GM12878 (cell line): ENCODE results near the gene CAPN1. TPM values are rescaled to one million over a fixed set of nuclear protein-coding genes. Genes with fewer than 3 reads are reported as not detected.

Experiments used
- ATAC-seq: fragments of 200-7000 bp; cut with Tn5 transposase; 3 replicates; pipeline ENCODE4 v1.9.1; 2020; ENCODE audit warnings: mild to moderate bottlenecking, moderate library complexity
- BruUV-seq: library from RNA; stranded (reverse); fragments of 400-500 nt; replicated peaks from 2 replicates; lab custom pipeline; 2021; lab: Mats Ljungman, UMichigan
- CTCF ChIA-PET: fragments of 300-600 bp; sonication (Branson Sonifier 250); formaldehyde crosslinking; extraction: SDS; loops from one replicate; lab custom pipeline; 2021; ENCODE audit warnings: inconsistent platforms; lab: Yijun Ruan, JAX
- POLR2A ChIA-PET: fragments of 350-600 bp; formaldehyde crosslinking; extraction: SDS; loops from one replicate; lab custom pipeline; 2021; ENCODE audit warnings: inconsistent platforms; lab: Charles Lee
- RAD21 ChIA-PET: fragments of 300-600 bp; sonication (Branson Sonifier 250); formaldehyde crosslinking; loops from one replicate; lab custom pipeline; 2023; ENCODE audit warnings: antibody characterized with exemption; ENCODE audit not compliant: unreplicated experiment; lab: Charles Lee
- SMC1A ChIA-PET: fragments of 300-600 bp; sonication (Branson Sonifier 250); formaldehyde crosslinking; loops from one replicate; lab custom pipeline; 2023; ENCODE audit not compliant: unreplicated experiment, uncharacterized antibody; lab: Charles Lee
- DNase-seq: peaks from one replicate; pipeline ENCODE4 v3.0.0-alpha.2; 2011; ENCODE audit warnings: low read depth, low spot score
- FAIRE-seq: peaks from 3 replicates; lab custom pipeline; 2011; peaks lifted over from hg19 to GRCh38; lab: Jason Lieb, UNC
- H2AFZ ChIP-seq: 2 replicates; pipeline ENCODE4 v1.6.0; 2011; ENCODE audit warnings: low read depth, low read length, control low read depth; ENCODE audit not compliant: control insufficient read depth
- H3K27ac ChIP-seq: 2 replicates; pipeline ENCODE4 v1.5.1; 2011; ENCODE audit warnings: control low read depth; ENCODE audit not compliant: control insufficient read depth, insufficient read depth
- H3K27me3 ChIP-seq, 2 experiments: replicated peaks in 1 of 2; 2 replicates each; pipeline versions ENCODE4 v1.6.0 to v1.6.1; 2011; ENCODE audit warnings: low read length in 1 of 2; ENCODE audit not compliant: control insufficient read depth in 2 of 2, insufficient read depth in 2 of 2
- H3K36me3 ChIP-seq, 2 experiments: 2 replicates each; pipeline ENCODE4 v1.5.1; 2011; ENCODE audit warnings: low read length in 1 of 2; ENCODE audit not compliant: control insufficient read depth in 2 of 2, insufficient read depth in 2 of 2
- H3K4me1 ChIP-seq: 2 replicates; pipeline ENCODE4 v1.6.1; 2011; ENCODE audit warnings: mild to moderate bottlenecking, low read length, moderate library complexity, mixed read lengths; ENCODE audit not compliant: control insufficient read depth, insufficient read depth
- H3K4me2 ChIP-seq: 2 replicates; pipeline ENCODE4 v1.6.0; 2011; ENCODE audit warnings: control low read depth; ENCODE audit not compliant: control insufficient read depth, insufficient read depth
- H3K4me3 ChIP-seq: fragments of 200-600 bp; sonication (generic); 2 replicates; pipeline ENCODE4 v1.5.1; 2016
- H3K79me2 ChIP-seq: 2 replicates; pipeline ENCODE4 v1.6.0; 2011; ENCODE audit warnings: low read length; ENCODE audit not compliant: control insufficient read depth, insufficient read depth
- H3K9ac ChIP-seq: 2 replicates; pipeline ENCODE4 v1.8.0; 2011; ENCODE audit warnings: low read length, control low read depth, mixed read lengths; ENCODE audit not compliant: control insufficient read depth, insufficient read depth
- H3K9me3 ChIP-seq: replicated peaks from 3 replicates; pipeline ENCODE4 v1.5.1; 2011; ENCODE audit warnings: mild to moderate bottlenecking, low read length; ENCODE audit not compliant: control insufficient read depth, insufficient read depth
- H4K20me1 ChIP-seq: 2 replicates; pipeline ENCODE4 v1.6.0; 2011; ENCODE audit not compliant: control insufficient read depth, insufficient read depth
- ASH2L ChIP-seq: fragments of 300-600, 200-600 bp; sonication (generic); IDR thresholded peaks from 2 replicates; pipeline ENCODE4 v1.6.1; 2017; ENCODE audit warnings: low read depth, mild to moderate bottlenecking, borderline replicate concordance
- EGR1 ChIP-seq, 2 experiments: IDR thresholded peaks; 1 replicate in 1 of 2; 2 replicates in 1 of 2; pipeline ENCODE4 v1.6.1; 2011 to 2012; ENCODE audit warnings: low read depth in 2 of 2, low read length in 2 of 2, borderline replicate concordance in 1 of 2, mild to moderate bottlenecking in 1 of 2, moderate library complexity in 1 of 2
- ESRRA ChIP-seq: IDR thresholded peaks from 2 replicates; pipeline ENCODE4 v1.6.1; 2012; ENCODE audit warnings: mild to moderate bottlenecking, low read length, improper control_type of control experiment
- NFXL1 ChIP-seq: fragments of 450-650 bp; IDR thresholded peaks from 2 replicates; pipeline ENCODE4 v1.6.1; 2017; ENCODE audit warnings: antibody characterized with exemption, mild to moderate bottlenecking, borderline replicate concordance
- NKRF ChIP-seq: fragments of 450-650 bp; conservative IDR thresholded peaks from 2 replicates; pipeline ENCODE4 v1.6.1; 2017; ENCODE audit warnings: mild to moderate bottlenecking, moderate library complexity
- NR2C2 ChIP-seq: IDR thresholded peaks from 2 replicates; pipeline ENCODE4 v1.6.1; 2011; ENCODE audit warnings: borderline replicate concordance, low read depth; ENCODE audit not compliant: control insufficient read depth, insufficient read length
- SUPT20H ChIP-seq: IDR thresholded peaks from 2 replicates; pipeline ENCODE4 v1.6.1; 2011; ENCODE audit warnings: low read depth, mild to moderate bottlenecking, low read length, moderate library complexity, borderline replicate concordance; ENCODE audit not compliant: control insufficient read depth
- ZBED1 ChIP-seq: IDR thresholded peaks from 2 replicates; pipeline ENCODE4 v1.6.1; 2016; ENCODE audit warnings: borderline replicate concordance
- WGBS: methylation state at CpG from one replicate; pipeline ENCODE4 v1.1.6; 2016; ENCODE audit warnings: low lambda C conversion rate; ENCODE audit not compliant: insufficient replicate concordance, insufficient coverage; ENCODE audit errors: missing lambda C conversion rate; 5-methylcytosine and 5-hydroxymethylcytosine counted together
- in situ Hi-C: fragments of 300-500 bp; cut with MboI; formaldehyde crosslinking; loops from 9 replicates; pipeline ENCODE4 v1.14.3; 2018; ENCODE audit warnings: mixed read lengths
- intact Hi-C: fragments of 100-400 bp; cut with micrococcal nuclease; formaldehyde crosslinking; loops from one replicate; pipeline ENCODE4 v1.14.2; 2022; ENCODE audit not compliant: unreplicated experiment
- polyA plus RNA-seq, 11 experiments: library from polyadenylated mRNA; depleted of rRNA in 4 of 11; unstranded in 6 of 11; stranded (reverse) in 5 of 11; fragments of >200 nt; fragmentation: Nextera tagmentation in 4 of 11; fragmentation: Illumina TruSeq in 1 of 11; extraction: Ambion mirVana in 4 of 11; extraction: Trizol in 1 of 11; gene quantifications; 1 replicate in 1 of 11; 2 replicates in 10 of 11; pipeline versions ENCODE4 v1.2.1 to v1.2.3, GENCODE V29; 2011 to 2016; ENCODE audit warnings: inconsistent platforms in 2 of 11, missing spikeins in 2 of 11, low read depth in 1 of 11
- total RNA-seq, 4 experiments: library from RNA; depleted of rRNA in 3 of 4; stranded (reverse); fragments of >200 nt in 3 of 4; fragmentation: Illumina TruSeq in 1 of 4; extraction: Trizol in 1 of 4; gene quantifications; 2 replicates each; pipeline versions ENCODE4 v1.2.1 to v1.2.3, GENCODE V29; 2013 to 2021
- TF ChIP-seq, protein P1 (sequence below): fragments of 450-650 bp; IDR thresholded peaks from 2 replicates; pipeline ENCODE4 v1.6.1; 2017; ENCODE audit warnings: mild to moderate bottlenecking, moderate library complexity
- TF ChIP-seq, protein P2 (sequence below): fragments of 450-650 bp; IDR thresholded peaks from 2 replicates; pipeline ENCODE4 v1.6.1; 2018; ENCODE audit warnings: borderline replicate concordance, mild to moderate bottlenecking; ENCODE audit not compliant: partially characterized antibody
- TF ChIP-seq, protein P3 (sequence below): IDR thresholded peaks from 2 replicates; pipeline ENCODE4 v1.6.1; 2012; ENCODE audit warnings: low read depth, low read length, improper control_type of control experiment

The CAPN1 gene
- total and polyA plus RNA-seq, 10 of the 15 experiments (the other 5 are each of a cell fraction or from before 2014, with no cell fraction given): 2.2 to 167 (median 77.3) TPM

DNA sequence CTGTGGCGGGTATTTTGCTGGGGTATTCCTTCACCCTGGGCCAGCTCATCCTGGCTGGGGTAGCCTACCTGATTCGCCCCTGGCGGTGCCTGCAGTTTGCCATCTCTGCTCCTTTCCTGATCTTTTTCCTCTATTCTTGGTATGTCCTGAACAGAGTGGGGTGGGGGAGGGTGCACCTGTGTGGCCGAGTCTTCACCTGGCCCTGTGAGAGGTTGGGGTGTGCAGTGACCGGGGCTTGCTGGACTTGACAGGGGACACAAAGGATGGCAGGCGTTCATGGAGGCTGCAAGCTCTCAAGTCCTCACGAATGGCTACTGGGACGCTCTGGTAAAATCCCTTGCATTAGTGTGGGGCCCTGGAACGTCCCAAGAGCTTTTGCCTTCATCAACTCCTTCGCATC lies 39.3 kb downstream of the CAPN1 start:
- H3K4me2 ChIP-seq: no peak overlapping the region
- H3K36me3 ChIP-seq: no peaks in the 10 kb centered on the region
- H3K9ac ChIP-seq: no peak overlapping the region
- H3K4me3 ChIP-seq: no peak overlapping the region
- no TSS peak for BruUV-seq
- no peak for DNase-seq
- SMC1A ChIA-PET: no interaction called here
- no peaks in the 10 kb centered on the region for H4K20me1 ChIP-seq
- H3K27ac ChIP-seq: no peak overlapping the region
- H3K4me1 ChIP-seq: peaks cover 8% of the 10 kb centered on the region
- POLR2A ChIA-PET: no interaction called here
- WGBS: 61% methylated on average over 10 of the region's 10 CpGs
- TF ChIP-seq ZBED1: no peak
- no peak for TF ChIP-seq NR2C2
- TF ChIP-seq, protein P1, sequence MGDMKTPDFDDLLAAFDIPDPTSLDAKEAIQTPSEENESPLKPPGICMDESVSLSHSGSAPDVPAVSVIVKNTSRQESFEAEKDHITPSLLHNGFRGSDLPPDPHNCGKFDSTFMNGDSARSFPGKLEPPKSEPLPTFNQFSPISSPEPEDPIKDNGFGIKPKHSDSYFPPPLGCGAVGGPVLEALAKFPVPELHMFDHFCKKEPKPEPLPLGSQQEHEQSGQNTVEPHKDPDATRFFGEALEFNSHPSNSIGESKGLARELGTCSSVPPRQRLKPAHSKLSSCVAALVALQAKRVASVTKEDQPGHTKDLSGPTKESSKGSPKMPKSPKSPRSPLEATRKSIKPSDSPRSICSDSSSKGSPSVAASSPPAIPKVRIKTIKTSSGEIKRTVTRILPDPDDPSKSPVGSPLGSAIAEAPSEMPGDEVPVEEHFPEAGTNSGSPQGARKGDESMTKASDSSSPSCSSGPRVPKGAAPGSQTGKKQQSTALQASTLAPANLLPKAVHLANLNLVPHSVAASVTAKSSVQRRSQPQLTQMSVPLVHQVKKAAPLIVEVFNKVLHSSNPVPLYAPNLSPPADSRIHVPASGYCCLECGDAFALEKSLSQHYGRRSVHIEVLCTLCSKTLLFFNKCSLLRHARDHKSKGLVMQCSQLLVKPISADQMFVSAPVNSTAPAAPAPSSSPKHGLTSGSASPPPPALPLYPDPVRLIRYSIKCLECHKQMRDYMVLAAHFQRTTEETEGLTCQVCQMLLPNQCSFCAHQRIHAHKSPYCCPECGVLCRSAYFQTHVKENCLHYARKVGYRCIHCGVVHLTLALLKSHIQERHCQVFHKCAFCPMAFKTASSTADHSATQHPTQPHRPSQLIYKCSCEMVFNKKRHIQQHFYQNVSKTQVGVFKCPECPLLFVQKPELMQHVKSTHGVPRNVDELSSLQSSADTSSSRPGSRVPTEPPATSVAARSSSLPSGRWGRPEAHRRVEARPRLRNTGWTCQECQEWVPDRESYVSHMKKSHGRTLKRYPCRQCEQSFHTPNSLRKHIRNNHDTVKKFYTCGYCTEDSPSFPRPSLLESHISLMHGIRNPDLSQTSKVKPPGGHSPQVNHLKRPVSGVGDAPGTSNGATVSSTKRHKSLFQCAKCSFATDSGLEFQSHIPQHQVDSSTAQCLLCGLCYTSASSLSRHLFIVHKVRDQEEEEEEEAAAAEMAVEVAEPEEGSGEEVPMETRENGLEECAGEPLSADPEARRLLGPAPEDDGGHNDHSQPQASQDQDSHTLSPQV: no peak
- TF ChIP-seq, protein P2, sequence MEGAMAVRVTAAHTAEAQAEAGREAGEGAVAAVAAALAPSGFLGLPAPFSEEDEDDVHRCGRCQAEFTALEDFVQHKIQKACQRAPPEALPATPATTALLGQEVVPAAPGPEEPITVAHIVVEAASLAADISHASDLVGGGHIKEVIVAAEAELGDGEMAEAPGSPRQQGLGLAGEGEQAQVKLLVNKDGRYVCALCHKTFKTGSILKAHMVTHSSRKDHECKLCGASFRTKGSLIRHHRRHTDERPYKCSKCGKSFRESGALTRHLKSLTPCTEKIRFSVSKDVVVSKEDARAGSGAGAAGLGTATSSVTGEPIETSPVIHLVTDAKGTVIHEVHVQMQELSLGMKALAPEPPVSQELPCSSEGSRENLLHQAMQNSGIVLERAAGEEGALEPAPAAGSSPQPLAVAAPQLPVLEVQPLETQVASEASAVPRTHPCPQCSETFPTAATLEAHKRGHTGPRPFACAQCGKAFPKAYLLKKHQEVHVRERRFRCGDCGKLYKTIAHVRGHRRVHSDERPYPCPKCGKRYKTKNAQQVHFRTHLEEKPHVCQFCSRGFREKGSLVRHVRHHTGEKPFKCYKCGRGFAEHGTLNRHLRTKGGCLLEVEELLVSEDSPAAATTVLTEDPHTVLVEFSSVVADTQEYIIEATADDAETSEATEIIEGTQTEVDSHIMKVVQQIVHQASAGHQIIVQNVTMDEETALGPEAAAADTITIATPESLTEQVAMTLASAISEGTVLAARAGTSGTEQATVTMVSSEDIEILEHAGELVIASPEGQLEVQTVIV: no peak
- no peak for TF ChIP-seq SUPT20H
- TF ChIP-seq, protein P3, sequence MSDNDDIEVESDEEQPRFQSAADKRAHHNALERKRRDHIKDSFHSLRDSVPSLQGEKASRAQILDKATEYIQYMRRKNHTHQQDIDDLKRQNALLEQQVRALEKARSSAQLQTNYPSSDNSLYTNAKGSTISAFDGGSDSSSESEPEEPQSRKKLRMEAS: no peak
- TF ChIP-seq EGR1 (IDR thresholded peaks at IDR 0.05; ENCODE audit: borderline replicate concordance in 1 of 2, low read depth in 2 of 2, low read length in 2 of 2): no peak
- no peak for TF ChIP-seq NKRF
- TF ChIP-seq ASH2L: no peak
- TF ChIP-seq ESRRA: no peak
- no peak for TF ChIP-seq NFXL1
- no peaks in the 10 kb centered on the region for H3K9me3 ChIP-seq
- RAD21 ChIA-PET: no interaction called here
- FAIRE-seq: no peak
- ATAC-seq: no peak
- in situ Hi-C loops: no loop called here
- no peaks in the 10 kb centered on the region for H3K79me2 ChIP-seq
- intact Hi-C loops: no loop called here
- CTCF ChIA-PET: interaction anchor here (1.3 to 9.0 kb wide), 3 partner anchors 16 to 110 kb away, joined by 4 to 121 read pairs (median 10); partner anchors contain the start of gene DPF2
- no peaks in the 10 kb centered on the region; a peak in 1 of 4 replicates for H3K27me3 ChIP-seq
- H2AFZ ChIP-seq: no peak overlapping the region
